ENCODE measurements around the gene SLC24A4. TPM values are rescaled to one million over a fixed set of nuclear protein-coding genes. Genes with fewer than 3 reads are reported as not detected.

SLC24A4 gene
- total RNA-seq, 1 donor from 2014 or later, result 1.1 TPM

DNA sequence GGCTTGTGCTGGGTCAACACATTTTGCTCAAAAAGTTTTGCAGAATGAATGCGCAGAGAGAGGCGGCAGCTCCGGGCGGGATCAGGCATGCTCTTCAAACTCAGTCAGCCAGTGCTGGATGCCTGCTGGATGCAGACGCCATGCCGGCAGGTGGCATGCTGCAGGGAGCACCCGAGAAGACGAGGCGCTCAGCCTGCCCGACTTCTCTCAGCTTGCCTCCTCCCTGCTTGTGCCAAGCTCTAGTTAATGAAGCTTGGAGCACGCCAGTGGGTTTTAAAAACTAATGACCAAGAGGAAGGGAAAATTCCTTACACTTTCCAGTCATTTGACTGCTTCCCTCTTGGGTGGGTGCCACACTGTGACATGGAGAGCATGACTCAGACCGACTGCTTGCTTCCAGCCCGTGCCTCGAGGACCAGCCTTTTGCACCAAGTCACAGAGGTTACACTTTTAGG is 39.8 kb downstream of the SLC24A4 start:
- Mint-ChIP-seq H3K4me3 (ENCODE audit: unreplicated experiment) (no peak overlapping the region), H3K27me3 (ENCODE audit: unreplicated experiment) (peaks cover 5% of the 10 kb centered on the region), H3K4me1 (ENCODE audit: unreplicated experiment) (no peaks in the 10 kb centered on the region), H3K9me3 (ENCODE audit: unreplicated experiment) (no peaks in the 10 kb centered on the region), H3K27ac (ENCODE audit: unreplicated experiment) (no peak overlapping the region), H3K36me3 (ENCODE audit: low read depth, unreplicated experiment) (no peaks in the 10 kb centered on the region)
- TF ChIP-seq, protein P1, sequence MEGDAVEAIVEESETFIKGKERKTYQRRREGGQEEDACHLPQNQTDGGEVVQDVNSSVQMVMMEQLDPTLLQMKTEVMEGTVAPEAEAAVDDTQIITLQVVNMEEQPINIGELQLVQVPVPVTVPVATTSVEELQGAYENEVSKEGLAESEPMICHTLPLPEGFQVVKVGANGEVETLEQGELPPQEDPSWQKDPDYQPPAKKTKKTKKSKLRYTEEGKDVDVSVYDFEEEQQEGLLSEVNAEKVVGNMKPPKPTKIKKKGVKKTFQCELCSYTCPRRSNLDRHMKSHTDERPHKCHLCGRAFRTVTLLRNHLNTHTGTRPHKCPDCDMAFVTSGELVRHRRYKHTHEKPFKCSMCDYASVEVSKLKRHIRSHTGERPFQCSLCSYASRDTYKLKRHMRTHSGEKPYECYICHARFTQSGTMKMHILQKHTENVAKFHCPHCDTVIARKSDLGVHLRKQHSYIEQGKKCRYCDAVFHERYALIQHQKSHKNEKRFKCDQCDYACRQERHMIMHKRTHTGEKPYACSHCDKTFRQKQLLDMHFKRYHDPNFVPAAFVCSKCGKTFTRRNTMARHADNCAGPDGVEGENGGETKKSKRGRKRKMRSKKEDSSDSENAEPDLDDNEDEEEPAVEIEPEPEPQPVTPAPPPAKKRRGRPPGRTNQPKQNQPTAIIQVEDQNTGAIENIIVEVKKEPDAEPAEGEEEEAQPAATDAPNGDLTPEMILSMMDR (IDR thresholded peaks at IDR 0.05; ENCODE audit: unreplicated experiment), result no peak
- DNase-seq (ENCODE audit: low spot score), result no peak

DNA sequence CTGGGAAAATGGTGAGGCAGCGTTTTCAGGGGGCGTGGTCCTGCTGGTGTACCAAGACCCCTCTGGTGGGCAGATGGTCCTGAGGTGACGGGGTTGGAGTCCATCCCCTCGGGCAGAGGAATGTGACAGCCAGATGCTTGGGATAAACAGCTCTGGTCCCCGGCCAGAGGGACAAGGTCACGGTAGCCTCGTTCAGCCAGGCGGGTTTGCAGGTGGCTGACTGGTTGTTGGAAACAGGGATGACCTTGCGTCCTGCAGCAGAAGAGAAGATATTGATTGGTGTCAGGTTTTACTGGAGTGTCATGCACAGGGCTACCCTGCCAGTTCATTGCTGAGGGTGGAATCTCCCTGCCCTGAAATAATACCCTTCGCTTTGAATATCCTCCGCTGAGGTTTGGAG is 43.3 kb downstream of the SLC24A4 start:
- DNase-seq (ENCODE audit: low spot score), result no peak
- H3K27ac Mint-ChIP-seq (ENCODE audit: unreplicated experiment), result no peak overlapping the region
- no peaks in the 10 kb centered on the region for H3K36me3 Mint-ChIP-seq (ENCODE audit: low read depth, unreplicated experiment)
- H3K9me3 Mint-ChIP-seq (ENCODE audit: unreplicated experiment), result no peaks in the 10 kb centered on the region
- no peak overlapping the region for H3K4me3 Mint-ChIP-seq (ENCODE audit: unreplicated experiment)
- peaks cover 2% of the 10 kb centered on the region for H3K27me3 Mint-ChIP-seq (ENCODE audit: unreplicated experiment)
- TF ChIP-seq, protein P1 (IDR thresholded peaks at IDR 0.05; ENCODE audit: unreplicated experiment), result no peak
- no peaks in the 10 kb centered on the region for H3K4me1 Mint-ChIP-seq (ENCODE audit: unreplicated experiment)

DNA sequence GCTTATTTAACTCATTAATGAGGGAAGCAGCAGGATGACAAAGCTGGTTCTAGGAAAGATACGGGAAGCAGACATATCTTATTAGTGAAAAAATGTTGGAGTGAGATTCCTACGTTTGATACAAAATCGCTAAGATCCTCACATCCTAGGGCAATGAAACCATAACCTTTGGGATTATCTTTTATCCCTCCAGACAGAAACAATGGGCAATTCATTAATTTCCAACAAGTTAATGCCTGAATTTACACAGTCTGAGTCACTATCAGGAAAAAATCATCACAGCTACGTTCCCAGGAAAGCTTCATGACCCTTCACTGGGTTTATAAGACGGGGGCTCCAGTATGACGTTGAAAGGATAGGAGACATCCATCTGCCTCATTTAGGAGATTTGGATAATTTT is 45.0 kb downstream of the SLC24A4 start:
- peaks cover 4% of the 10 kb centered on the region for H3K27me3 Mint-ChIP-seq (ENCODE audit: unreplicated experiment)
- no peaks in the 10 kb centered on the region for H3K4me1 Mint-ChIP-seq (ENCODE audit: unreplicated experiment)
- peaks cover 8% of the 10 kb centered on the region for H3K36me3 Mint-ChIP-seq (ENCODE audit: low read depth, unreplicated experiment)
- H3K27ac Mint-ChIP-seq (ENCODE audit: unreplicated experiment), result no peak overlapping the region
- H3K9me3 Mint-ChIP-seq (ENCODE audit: unreplicated experiment), result peaks cover 4% of the 10 kb centered on the region
- no peak for DNase-seq (ENCODE audit: low spot score)
- no peak overlapping the region for H3K4me3 Mint-ChIP-seq (ENCODE audit: unreplicated experiment)
- TF ChIP-seq, protein P1 (IDR thresholded peaks at IDR 0.05; ENCODE audit: unreplicated experiment), result no peak

DNA sequence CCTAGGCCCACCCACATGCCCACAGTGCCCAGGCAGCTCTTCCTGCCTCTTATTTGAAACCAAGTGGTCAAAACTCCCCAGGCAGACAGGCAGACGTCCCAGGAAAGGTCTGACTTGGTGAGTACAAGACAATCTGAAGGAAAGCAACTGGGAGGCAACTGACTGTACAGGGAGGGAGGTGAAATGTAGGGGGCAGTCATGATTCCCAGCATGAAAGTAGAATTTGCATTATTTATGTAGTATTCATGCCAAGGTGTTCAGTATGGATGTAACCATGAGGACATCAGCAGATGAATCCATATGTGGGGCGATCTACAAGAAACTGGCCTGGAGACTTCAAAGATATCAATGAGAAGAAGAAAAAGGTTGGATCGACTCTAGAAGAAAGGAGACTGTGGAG is 46.1 kb downstream of the SLC24A4 start:
- Mint-ChIP-seq H3K36me3 (ENCODE audit: low read depth, unreplicated experiment) (peaks cover 8% of the 10 kb centered on the region), H3K4me3 (ENCODE audit: unreplicated experiment) (no peak overlapping the region), H3K9me3 (ENCODE audit: unreplicated experiment) (peaks cover 4% of the 10 kb centered on the region), H3K27ac (ENCODE audit: unreplicated experiment) (no peak overlapping the region), H3K4me1 (ENCODE audit: unreplicated experiment) (no peaks in the 10 kb centered on the region), H3K27me3 (ENCODE audit: unreplicated experiment) (peaks cover 4% of the 10 kb centered on the region)
- no peak for DNase-seq (ENCODE audit: low spot score)
- TF ChIP-seq, protein P1 (IDR thresholded peaks at IDR 0.05; ENCODE audit: unreplicated experiment), result no peak

DNA sequence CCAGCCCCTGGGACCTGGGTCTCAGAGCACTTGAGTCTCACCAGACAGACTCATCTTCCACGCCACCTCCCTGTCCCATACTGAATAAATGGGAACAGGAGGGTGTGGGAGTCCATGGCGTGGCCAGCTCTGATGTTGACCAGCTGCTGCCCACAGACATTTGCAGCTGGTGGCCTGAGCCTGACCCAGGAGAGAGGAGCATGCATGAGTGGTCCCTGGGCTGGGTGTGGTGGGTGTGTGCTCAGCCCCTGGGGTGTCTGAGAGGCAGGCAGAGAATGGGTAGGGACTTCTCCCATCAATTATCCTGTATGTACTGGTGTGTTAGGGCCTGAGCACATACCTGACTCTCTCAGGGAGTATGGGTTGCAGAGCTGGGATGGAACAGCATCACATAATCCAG is 49.3 kb downstream of the SLC24A4 start:
- no peak overlapping the region for H3K4me3 Mint-ChIP-seq (ENCODE audit: unreplicated experiment)
- H3K4me1 Mint-ChIP-seq (ENCODE audit: unreplicated experiment), result no peaks in the 10 kb centered on the region
- H3K27ac Mint-ChIP-seq (ENCODE audit: unreplicated experiment), result no peak overlapping the region
- peaks cover 4% of the 10 kb centered on the region for H3K9me3 Mint-ChIP-seq (ENCODE audit: unreplicated experiment)
- H3K36me3 Mint-ChIP-seq (ENCODE audit: low read depth, unreplicated experiment), result peaks cover 8% of the 10 kb centered on the region
- peaks cover 6% of the 10 kb centered on the region for H3K27me3 Mint-ChIP-seq (ENCODE audit: unreplicated experiment)
- TF ChIP-seq, protein P1 (IDR thresholded peaks at IDR 0.05; ENCODE audit: unreplicated experiment), result no peak
- DNase-seq (ENCODE audit: low spot score), result no peak

All from endothelial cell (in vitro differentiated cells).